HG02870 (cell line): Measurements from ENCODE around the gene CORO7.

Source experiments
- ATAC-seq: cut with Tn5 transposase; IDR thresholded peaks from one replicate; pipeline ENCODE4 v1.9.1; 2021; ENCODE audit warnings: mild to moderate bottlenecking, moderate library complexity; ENCODE audit not compliant: unreplicated experiment

CORO7 gene

GRCh38 chr16:4313563-4314531, 102.5 kb downstream of the CORO7 start:
- no peak for ATAC-seq

GRCh38 chr16:4309833-4310266, 106.5 kb downstream of the CORO7 start:
- no peak for ATAC-seq

- no peak for ATAC-seq
These were observed 107.1 kb downstream of the CORO7 start for GRCh38 chr16:4309102-4309832.

GRCh38 chr16:4307215-4308037, 109.0 kb downstream of the CORO7 start:
- peak; percentile 87 for ATAC-seq

GRCh38 chr16:4306470-4307214, 109.8 kb downstream of the CORO7 start:
- ATAC-seq = no peak
